Loucy (cell line): ENCODE data around the gene SLC39A11.

Source experiments
- EZH2phosphoT487 ChIP-seq: fragments of 200-600 bp; IDR thresholded peaks from 2 replicates; pipeline ENCODE4 v1.6.1; 2018; ENCODE audit warnings: antibody characterized with exemption, mild to moderate bottlenecking, moderate library complexity, borderline replicate concordance
- TF ChIP-seq, protein P1 (sequence below): fragments of 200-600 bp; sonication (generic); conservative IDR thresholded peaks from 2 replicates; pipeline ENCODE4 v1.5.1; 2014; ENCODE audit warnings: mild to moderate bottlenecking, antibody characterized with exemption, low read length

DNA sequence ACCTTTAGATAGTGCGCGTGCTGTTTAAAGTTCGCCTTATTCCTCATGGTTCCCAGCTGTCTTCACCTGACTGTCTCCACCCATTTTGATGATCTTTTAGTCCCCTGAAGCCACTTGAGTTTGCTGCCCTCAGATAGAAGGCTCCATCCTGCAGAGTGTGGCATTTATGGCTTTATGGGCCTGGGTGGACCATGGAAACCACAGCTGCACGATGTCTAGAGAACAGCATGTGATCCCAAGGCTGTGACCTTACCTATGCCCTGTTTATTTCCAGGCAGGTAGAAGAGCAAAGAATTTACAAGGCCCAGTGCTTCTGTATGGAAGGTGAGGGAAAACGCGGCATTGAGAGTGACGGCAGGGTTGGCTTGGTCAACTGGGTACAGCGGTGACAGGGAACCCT is 356.9 kb downstream of the SLC39A11 start:
- TF ChIP-seq, protein P1, sequence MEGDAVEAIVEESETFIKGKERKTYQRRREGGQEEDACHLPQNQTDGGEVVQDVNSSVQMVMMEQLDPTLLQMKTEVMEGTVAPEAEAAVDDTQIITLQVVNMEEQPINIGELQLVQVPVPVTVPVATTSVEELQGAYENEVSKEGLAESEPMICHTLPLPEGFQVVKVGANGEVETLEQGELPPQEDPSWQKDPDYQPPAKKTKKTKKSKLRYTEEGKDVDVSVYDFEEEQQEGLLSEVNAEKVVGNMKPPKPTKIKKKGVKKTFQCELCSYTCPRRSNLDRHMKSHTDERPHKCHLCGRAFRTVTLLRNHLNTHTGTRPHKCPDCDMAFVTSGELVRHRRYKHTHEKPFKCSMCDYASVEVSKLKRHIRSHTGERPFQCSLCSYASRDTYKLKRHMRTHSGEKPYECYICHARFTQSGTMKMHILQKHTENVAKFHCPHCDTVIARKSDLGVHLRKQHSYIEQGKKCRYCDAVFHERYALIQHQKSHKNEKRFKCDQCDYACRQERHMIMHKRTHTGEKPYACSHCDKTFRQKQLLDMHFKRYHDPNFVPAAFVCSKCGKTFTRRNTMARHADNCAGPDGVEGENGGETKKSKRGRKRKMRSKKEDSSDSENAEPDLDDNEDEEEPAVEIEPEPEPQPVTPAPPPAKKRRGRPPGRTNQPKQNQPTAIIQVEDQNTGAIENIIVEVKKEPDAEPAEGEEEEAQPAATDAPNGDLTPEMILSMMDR: no peak
- no peak for TF ChIP-seq EZH2phosphoT487
